Dedifferentiated amniotic fluid mesenchymal stem cell (primary cell): ENCODE measurements around the gene SREBF2.
"Not testable (repeated sequence)": the region's sequence is repeated elsewhere in the genome, so short reads cannot be mapped to it uniquely, and the experiment has no call there.

Experiments used
- DNase-seq: peaks from one replicate; pipeline ENCODE4 v3.0.0-alpha.2; 2016; ENCODE audit errors: extremely low spot score

SREBF2 gene

DNA sequence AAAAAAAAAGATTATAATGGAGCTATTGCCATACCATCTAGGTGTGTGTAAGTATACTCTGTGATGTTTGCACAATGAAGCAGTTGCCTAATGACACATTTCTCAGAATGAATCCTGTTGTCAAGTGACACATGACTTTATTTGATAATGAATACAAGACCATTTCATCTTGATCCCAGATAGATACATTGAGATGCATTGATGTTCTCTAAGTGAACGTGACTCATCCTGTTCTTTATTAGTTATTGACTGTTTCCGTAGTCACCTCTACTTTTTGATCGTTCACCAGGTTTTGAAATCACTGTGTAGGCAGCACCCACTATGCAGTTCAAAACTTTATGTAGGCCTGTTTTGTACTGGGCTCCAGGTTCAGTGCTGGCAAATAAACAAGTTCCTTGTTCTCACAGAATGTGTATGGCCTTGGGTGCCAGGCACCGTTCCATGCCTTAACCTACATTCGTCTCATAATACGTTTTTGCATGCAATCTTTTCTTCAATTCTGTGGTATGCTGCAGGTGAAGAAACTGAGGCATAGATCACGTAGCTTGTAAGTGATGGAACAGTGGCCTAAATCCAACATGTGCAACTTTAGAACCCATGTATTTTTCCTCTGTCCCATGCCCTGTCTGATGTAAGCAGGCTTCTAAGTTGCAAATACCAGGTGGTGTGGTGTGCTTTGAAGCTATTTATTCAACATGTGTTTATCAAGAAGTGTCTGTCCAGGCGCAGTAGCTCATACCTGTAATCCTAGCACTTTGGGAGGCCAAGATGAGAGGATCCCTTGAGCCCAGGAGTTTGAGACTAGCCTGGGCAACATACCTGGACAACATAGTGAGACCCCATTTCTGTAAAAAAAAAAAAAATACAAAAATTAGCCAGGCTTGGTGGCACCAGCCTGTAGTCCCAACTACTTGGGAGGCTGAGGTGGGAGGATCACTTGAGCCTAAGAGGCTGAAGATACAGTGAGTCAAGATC lies 10.4 kb downstream of the SREBF2 start:
- DNase-seq: no peak

DNA sequence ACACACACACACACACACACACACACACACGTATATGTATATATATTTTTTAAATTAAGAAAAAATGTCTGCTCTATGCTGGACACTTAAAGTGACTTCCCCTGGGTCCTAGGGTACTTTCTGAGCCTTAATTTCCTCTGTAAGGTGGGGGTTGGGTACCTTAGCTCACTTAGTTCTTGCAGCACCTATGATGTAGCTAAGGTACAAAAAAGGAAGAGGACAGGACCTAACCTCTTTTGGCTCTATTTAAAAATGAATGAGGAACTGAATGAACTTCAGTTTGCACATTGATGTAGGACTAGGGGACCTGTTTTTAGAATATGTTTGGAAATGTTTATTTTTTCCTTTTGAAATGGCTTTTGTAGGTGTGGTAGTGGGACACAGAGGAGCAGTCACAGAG lies 11.1 kb downstream of the SREBF2 start:
- no peak for DNase-seq

- DNase-seq: no peak
These were observed 11.6 kb downstream of the SREBF2 start for GRCh38 chr22:41844513-41844912.

GRCh38 chr22:41845380-41846267 lies 12.7 kb downstream of the SREBF2 start:
- no peak for DNase-seq

- DNase-seq: no peak
These were observed 13.5 kb downstream of the SREBF2 start for GRCh38 chr22:41846268-41846987.

- no peak for DNase-seq
These were observed 14.4 kb downstream of the SREBF2 start for GRCh38 chr22:41847300-41847699.

DNA sequence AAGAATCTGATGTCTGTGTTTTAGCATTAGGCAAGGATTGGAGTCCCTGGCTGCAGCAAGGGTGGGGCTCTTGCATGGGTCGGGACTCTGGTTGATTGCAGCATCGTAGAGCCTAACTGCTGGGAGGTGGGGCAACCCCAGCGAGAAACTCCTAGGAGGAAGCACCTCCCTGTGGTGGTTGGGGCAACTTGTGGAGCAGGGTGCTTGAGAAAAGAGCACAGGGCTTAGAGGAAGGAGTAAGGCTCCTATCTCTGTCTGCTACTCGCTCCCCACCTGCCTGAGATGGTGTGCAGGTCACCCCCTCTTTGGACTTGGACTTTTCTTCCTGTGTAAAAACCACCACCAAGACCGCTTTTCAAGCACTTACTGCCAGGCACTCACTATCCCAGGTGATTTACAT lies 15.6 kb downstream of the SREBF2 start:
- no peak for DNase-seq

DNA sequence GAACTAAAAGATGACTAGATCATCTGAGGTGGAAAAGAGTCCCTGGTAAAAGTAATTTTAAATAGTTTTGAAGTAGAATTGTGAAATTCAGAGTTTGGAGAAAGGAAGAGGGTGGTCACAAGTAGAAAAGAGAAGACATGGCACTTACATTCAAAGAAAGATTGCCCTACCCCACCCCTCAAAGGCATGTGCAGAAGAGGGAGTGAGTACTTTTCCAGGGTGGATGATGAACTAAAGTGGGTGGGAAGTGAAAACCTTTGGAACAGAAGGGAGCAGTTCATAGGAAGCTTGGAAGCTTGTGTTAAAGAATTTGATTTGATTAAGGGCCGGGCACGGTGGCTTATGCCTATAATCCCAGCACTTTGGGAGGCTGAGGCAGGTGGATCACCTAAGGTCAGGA lies 23.6 kb downstream of the SREBF2 start:
- DNase-seq: no peak

GRCh38 chr22:41857155-41857859 lies 24.4 kb downstream of the SREBF2 start:
- DNase-seq: peak; percentile 37

- DNase-seq: no peak
These were observed 24.9 kb downstream of the SREBF2 start for GRCh38 chr22:41857860-41858199.

GRCh38 chr22:41862160-41862529 lies 29.2 kb downstream of the SREBF2 start:
- DNase-seq: no peak

- peak; percentile 15 for DNase-seq
These were observed 29.8 kb downstream of the SREBF2 start for GRCh38 chr22:41862530-41863266.

DNA sequence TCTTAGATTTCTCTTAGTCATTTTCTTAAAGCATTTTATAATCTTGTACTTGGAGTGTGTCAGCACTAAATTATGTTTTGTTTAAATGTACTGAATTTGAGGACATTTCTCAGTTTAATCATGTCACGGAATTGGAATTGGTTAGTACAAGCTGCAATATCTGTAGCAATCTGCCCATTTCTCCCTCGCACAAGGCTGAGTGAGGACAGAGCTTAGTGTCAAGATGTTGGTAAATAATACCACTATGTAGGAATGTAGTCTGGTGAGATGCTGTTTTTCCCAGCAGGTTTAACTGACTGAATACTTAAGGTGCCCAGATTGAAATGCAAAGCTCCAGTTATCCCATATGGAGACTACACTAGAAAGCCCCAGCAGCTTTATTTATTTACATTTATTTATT lies 30.6 kb downstream of the SREBF2 start:
- no peak for DNase-seq

DNA sequence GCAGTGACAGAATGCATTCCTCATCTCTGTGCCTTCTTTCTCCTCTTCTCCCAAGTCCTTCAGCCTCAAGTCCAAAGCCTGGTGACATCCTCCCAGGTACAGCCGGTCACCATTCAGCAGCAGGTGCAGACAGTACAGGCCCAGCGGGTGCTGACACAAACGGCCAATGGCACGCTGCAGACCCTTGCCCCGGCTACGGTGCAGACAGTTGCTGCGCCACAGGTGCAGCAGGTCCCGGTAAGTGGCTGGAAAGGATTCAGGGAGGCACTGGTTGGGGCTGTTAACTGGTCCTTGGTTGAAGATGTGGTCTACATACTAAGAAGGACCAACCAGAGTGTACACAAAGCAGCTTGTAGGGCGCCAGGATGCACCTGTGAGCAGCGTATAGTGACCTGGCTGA lies 35.7 kb downstream of the SREBF2 start:
- DNase-seq: no peak

DNA sequence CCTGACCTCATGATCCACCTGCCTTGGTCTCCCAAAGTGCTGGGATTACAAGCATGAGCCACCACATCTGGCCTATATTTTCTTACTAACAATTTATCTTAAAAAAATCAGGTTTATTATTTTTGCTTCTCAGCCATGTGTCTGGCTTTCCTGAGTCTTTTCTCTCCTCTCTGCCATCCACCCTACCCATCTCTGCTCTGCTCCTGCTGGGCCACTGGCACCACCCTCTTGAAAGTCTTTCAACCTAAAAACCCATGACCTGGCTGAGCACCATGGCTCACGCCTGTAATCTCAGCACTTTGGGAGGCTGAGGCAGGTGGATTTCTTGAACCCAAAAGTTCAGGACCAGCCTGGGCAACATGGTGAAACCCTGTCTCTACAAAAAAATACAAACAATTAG lies 37.2 kb downstream of the SREBF2 start:
- DNase-seq: not testable (repeated sequence)

- DNase-seq: no peak
These were observed 37.9 kb downstream of the SREBF2 start for GRCh38 chr22:41870786-41871185.

GRCh38 chr22:41873391-41873790 lies 40.5 kb downstream of the SREBF2 start:
- no peak for DNase-seq

- DNase-seq: no peak
These were observed 41.2 kb downstream of the SREBF2 start for GRCh38 chr22:41874090-41874489.

DNA sequence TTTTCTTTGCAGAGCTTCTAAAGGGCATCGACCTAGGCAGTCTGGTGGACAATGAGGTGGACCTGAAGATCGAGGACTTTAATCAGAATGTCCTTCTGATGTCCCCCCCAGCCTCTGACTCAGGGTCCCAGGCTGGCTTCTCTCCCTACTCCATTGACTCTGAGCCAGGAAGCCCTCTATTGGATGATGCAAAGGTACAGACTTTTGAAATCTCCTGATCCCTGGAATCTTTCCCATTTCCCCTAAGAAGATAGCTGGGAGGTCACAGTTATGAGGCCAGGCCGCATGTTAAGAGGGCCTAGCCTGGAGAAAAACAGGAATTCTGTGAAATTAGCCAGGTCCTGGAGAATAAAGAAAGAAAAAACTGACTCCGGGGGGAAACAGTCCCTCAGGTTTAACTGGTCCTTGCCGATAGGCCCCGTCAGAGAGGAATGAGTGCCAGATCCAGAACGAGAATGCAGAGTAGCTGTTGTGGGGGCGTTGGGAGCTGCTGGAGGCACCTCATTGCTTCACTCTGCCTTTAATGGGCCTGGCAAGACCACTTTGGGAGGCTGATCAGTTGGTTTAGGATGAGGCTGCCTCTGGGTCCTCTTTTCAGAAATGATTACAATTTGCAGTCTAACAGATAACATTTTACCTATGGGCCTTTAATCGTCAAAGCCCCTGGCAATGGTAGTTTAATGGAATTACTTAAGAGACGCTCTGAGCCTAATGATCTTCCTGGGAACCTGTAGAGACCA lies 42.8 kb downstream of the SREBF2 start:
- DNase-seq: no peak

DNA sequence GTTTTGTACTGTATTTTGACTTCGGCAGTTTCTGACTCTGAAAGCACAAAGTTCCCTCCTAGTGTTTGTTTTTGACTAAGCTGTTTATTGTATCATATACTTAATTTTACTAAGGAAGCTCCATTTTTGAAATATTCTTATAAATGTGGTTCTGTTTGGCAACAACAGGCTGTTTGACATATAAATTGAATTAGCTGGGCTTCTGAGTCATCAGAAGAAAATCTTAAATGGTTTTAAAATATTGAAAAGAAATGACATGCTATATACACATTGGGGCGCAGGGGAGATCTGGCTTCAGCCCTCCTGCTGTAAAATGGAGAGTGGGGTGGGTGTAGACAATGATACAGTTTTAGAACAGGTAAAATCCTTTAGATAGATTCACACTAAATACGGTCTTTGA lies 43.4 kb downstream of the SREBF2 start:
- peak; percentile 26 for DNase-seq
